CD8-positive, alpha-beta memory T cell (primary cell): ENCODE results near the gene TSPAN8. TPM values are rescaled to one million over a fixed set of nuclear protein-coding genes. Genes with fewer than 3 reads are reported as not detected.

ENCODE experiments used
- CTCF ChIA-PET: fragments of 350-600 bp; sonication (Branson Sonifier 250); formaldehyde crosslinking; loops from one replicate; lab custom pipeline; 2021; ENCODE audit warnings: antibody characterized with exemption; lab: Charles Lee
- POLR2A ChIA-PET: fragments of 350-600 bp; sonication (Branson Sonifier 250); formaldehyde crosslinking; loops from one replicate; lab custom pipeline; 2021; ENCODE audit warnings: antibody characterized with exemption; lab: Charles Lee
- DNase-seq, 5 donors: peaks; one replicate each; pipeline versions ENCODE4 v3.0.0 to v3.0.0-alpha.2; 2020 to 2022; ENCODE audit warnings: mixed read lengths in 1 of 5
- H3K27ac ChIP-seq: one replicate; pipeline ENCODE4 v1.7.0; 2013; ENCODE audit warnings: low read depth, mild to moderate bottlenecking, low read length, moderate library complexity
- H3K27me3 ChIP-seq: 2 replicates; pipeline ENCODE4 v1.7.0; 2013; ENCODE audit warnings: low read length, mild to moderate bottlenecking; ENCODE audit not compliant: insufficient read depth, poor library complexity, severe bottlenecking
- H3K36me3 ChIP-seq: 2 replicates; pipeline ENCODE4 v1.7.0; 2013; ENCODE audit warnings: mild to moderate bottlenecking, low read length, moderate library complexity; ENCODE audit not compliant: insufficient read depth
- H3K4me1 ChIP-seq: 2 replicates; pipeline ENCODE4 v1.7.0; 2013; ENCODE audit warnings: mild to moderate bottlenecking, low read length, moderate library complexity; ENCODE audit not compliant: insufficient read depth
- H3K4me3 ChIP-seq: 2 replicates; pipeline ENCODE4 v1.7.0; 2013; ENCODE audit warnings: mild to moderate bottlenecking, low read length
- H3K9me3 ChIP-seq: 2 replicates; pipeline ENCODE4 v1.7.0; 2013; ENCODE audit warnings: mild to moderate bottlenecking, low read length
- H3K27ac Mint-ChIP-seq, 8 donors: one replicate each; pipeline ENCODE4 v1.8.0; 2020 to 2021; ENCODE audit warnings: mixed read lengths in 8 of 8, mild to moderate bottlenecking in 6 of 8, inconsistent platforms in 3 of 8, moderate library complexity in 3 of 8
- H3K27me3 Mint-ChIP-seq, 2 donors: one replicate each; pipeline ENCODE4 v1.8.0; 2020 to 2021; ENCODE audit warnings: mixed read lengths in 2 of 2, mild to moderate bottlenecking in 1 of 2, moderate library complexity in 1 of 2
- H3K36me3 Mint-ChIP-seq, 3 donors: one replicate each; pipeline ENCODE4 v1.8.0; 2020 to 2021; ENCODE audit warnings: mixed read lengths in 3 of 3, inconsistent platforms in 1 of 3, mild to moderate bottlenecking in 1 of 3
- H3K4me1 Mint-ChIP-seq, 3 donors: one replicate each; pipeline ENCODE4 v1.8.0; 2020 to 2021; ENCODE audit warnings: mixed read lengths in 3 of 3, inconsistent platforms in 1 of 3, mild to moderate bottlenecking in 1 of 3
- H3K4me3 Mint-ChIP-seq, 7 donors: one replicate each; pipeline ENCODE4 v1.8.0; 2020 to 2021; ENCODE audit warnings: mixed read lengths in 7 of 7, mild to moderate bottlenecking in 6 of 7, moderate library complexity in 4 of 7, inconsistent platforms in 2 of 7
- H3K9me3 Mint-ChIP-seq, 5 donors: one replicate each; pipeline ENCODE4 v1.8.0; 2020 to 2022; ENCODE audit warnings: mixed read lengths in 5 of 5, mild to moderate bottlenecking in 3 of 5, moderate library complexity in 2 of 5, inconsistent platforms in 1 of 5
- polyA plus RNA-seq: library from polyadenylated mRNA; unstranded; fragments of 300-500 nt; fragmentation: Illumina TruSeq; gene quantifications from one replicate; pipeline ENCODE4 v1.2.3, GENCODE V29; 2021
- total RNA-seq, 2 experiments: library from RNA; stranded (reverse); gene quantifications; one replicate each; pipeline ENCODE4 v1.2.3, GENCODE V29; 2021

Gene TSPAN8
- total RNA-seq = not detected
- not detected for polyA plus RNA-seq

GRCh38 chr12:71157601-71158233 lies at the start of gene TSPAN8:
TSS of gene TSPAN8 (minus strand) at chr12:71157999. CDS start at chr12:71157678, 321 bp downstream.
- ChIA-PET CTCF (no interaction called here), POLR2A (no interaction called here)
- Mint-ChIP-seq H3K36me3 (no peaks in the 10 kb centered on the region), H3K27me3 (no peaks in the 10 kb centered on the region), H3K4me1 (no peaks in the 10 kb centered on the region), H3K27ac (no peak within 1 kb of the TSS), H3K9me3 (peaks cover 0 to 5% (median 2%) of the 10 kb centered on the region in 5 donors), H3K4me3 (no peak within 1 kb of the TSS)
- DNase-seq = no peak
- no peaks in the 10 kb centered on the region for H3K36me3 ChIP-seq
- no peaks in the 10 kb centered on the region for H3K4me1 ChIP-seq
- H3K4me3 ChIP-seq = no peak within 1 kb of the TSS
- no peaks in the 10 kb centered on the region for H3K9me3 ChIP-seq
- no peak within 1 kb of the TSS for H3K27ac ChIP-seq
- H3K27me3 ChIP-seq = no peaks in the 10 kb centered on the region

GRCh38 chr12:71201136-71201679 lies 43.4 kb upstream of the TSPAN8 start:
- peaks cover 0 to 2% of the 10 kb centered on the region in 2 donors for H3K27me3 Mint-ChIP-seq
- H3K27ac Mint-ChIP-seq = no peak overlapping the region
- Histone ChIP-seq H3K27me3 (no peaks in the 10 kb centered on the region), H3K4me1 (no peaks in the 10 kb centered on the region), H3K36me3 (no peaks in the 10 kb centered on the region), H3K9me3 (no peaks in the 10 kb centered on the region), H3K27ac (no peak overlapping the region), H3K4me3 (no peak overlapping the region)
- no peak overlapping the region for H3K4me3 Mint-ChIP-seq
- peaks cover 0 to 1% (median 0%) of the 10 kb centered on the region in 3 donors for H3K36me3 Mint-ChIP-seq
- ChIA-PET CTCF (no interaction called here), POLR2A (no interaction called here)
- H3K9me3 Mint-ChIP-seq = peaks cover under 1 to 8% (median 4%) of the 10 kb centered on the region in 5 donors
- H3K4me1 Mint-ChIP-seq = no peaks in the 10 kb centered on the region
- no peak for DNase-seq

GRCh38 chr12:71200706-71201105 lies 42.9 kb upstream of the TSPAN8 start:
- H3K9me3 Mint-ChIP-seq = peaks cover 0 to 8% (median 5%) of the 10 kb centered on the region in 5 donors
- Histone ChIP-seq H3K4me3 (no peak overlapping the region), H3K36me3 (no peaks in the 10 kb centered on the region), H3K9me3 (no peaks in the 10 kb centered on the region), H3K27me3 (no peaks in the 10 kb centered on the region), H3K27ac (no peak overlapping the region), H3K4me1 (no peaks in the 10 kb centered on the region)
- no peak overlapping the region for H3K27ac Mint-ChIP-seq
- peaks cover 0 to 2% of the 10 kb centered on the region in 2 donors for H3K27me3 Mint-ChIP-seq
- DNase-seq = no peak
- CTCF ChIA-PET = no interaction called here
- POLR2A ChIA-PET = no interaction called here
- no peak overlapping the region for H3K4me3 Mint-ChIP-seq
- H3K4me1 Mint-ChIP-seq = no peaks in the 10 kb centered on the region
- peaks cover 0 to 1% (median 0%) of the 10 kb centered on the region in 3 donors for H3K36me3 Mint-ChIP-seq

GRCh38 chr12:71197460-71197859 lies 39.7 kb upstream of the TSPAN8 start:
- Mint-ChIP-seq H3K27ac (no peak overlapping the region), H3K27me3 (peaks cover 0 to 2% of the 10 kb centered on the region in 2 donors), H3K36me3 (peaks cover 0 to 1% (median 0%) of the 10 kb centered on the region in 3 donors), H3K9me3 (peaks cover 0 to 6% (median 3%) of the 10 kb centered on the region in 5 donors), H3K4me3 (no peak overlapping the region), H3K4me1 (no peaks in the 10 kb centered on the region)
- Histone ChIP-seq H3K9me3 (no peaks in the 10 kb centered on the region), H3K36me3 (no peaks in the 10 kb centered on the region), H3K4me1 (no peaks in the 10 kb centered on the region), H3K27me3 (no peaks in the 10 kb centered on the region), H3K27ac (no peak overlapping the region), H3K4me3 (no peak overlapping the region)
- POLR2A ChIA-PET = no interaction called here
- no peak for DNase-seq
- CTCF ChIA-PET = no interaction called here

GRCh38 chr12:71195338-71195896 lies 37.6 kb upstream of the TSPAN8 start:
- ChIA-PET CTCF (no interaction called here), POLR2A (no interaction called here)
- no peaks in the 10 kb centered on the region for H3K27me3 ChIP-seq
- no peaks in the 10 kb centered on the region for H3K4me1 Mint-ChIP-seq
- no peak overlapping the region for H3K27ac Mint-ChIP-seq
- H3K4me1 ChIP-seq = no peaks in the 10 kb centered on the region
- peaks cover 0 to 2% of the 10 kb centered on the region in 2 donors for H3K27me3 Mint-ChIP-seq
- no peak overlapping the region for H3K4me3 Mint-ChIP-seq
- peaks cover 0 to 6% (median 2%) of the 10 kb centered on the region in 5 donors for H3K9me3 Mint-ChIP-seq
- no peak overlapping the region for H3K4me3 ChIP-seq
- no peaks in the 10 kb centered on the region for H3K9me3 ChIP-seq
- H3K36me3 ChIP-seq = no peaks in the 10 kb centered on the region
- DNase-seq = no peak
- peaks cover 0 to 1% (median 0%) of the 10 kb centered on the region in 3 donors for H3K36me3 Mint-ChIP-seq
- H3K27ac ChIP-seq = no peak overlapping the region

- CTCF ChIA-PET = no interaction called here
- no peak for DNase-seq
Measured at GRCh38 chr12:71194657-71195056, 36.9 kb upstream of the TSPAN8 start.

GRCh38 chr12:71193041-71193440 lies 35.2 kb upstream of the TSPAN8 start:
- no peaks in the 10 kb centered on the region for H3K9me3 ChIP-seq
- H3K4me1 ChIP-seq = no peaks in the 10 kb centered on the region
- no peak for DNase-seq
- Mint-ChIP-seq H3K36me3 (no peaks in the 10 kb centered on the region), H3K27ac (no peak overlapping the region), H3K4me3 (no peak overlapping the region), H3K9me3 (peaks cover 0 to 6% (median 3%) of the 10 kb centered on the region in 5 donors), H3K4me1 (no peaks in the 10 kb centered on the region), H3K27me3 (peaks cover 0 to 3% of the 10 kb centered on the region in 2 donors)
- CTCF ChIA-PET = no interaction called here
- H3K27ac ChIP-seq = no peak overlapping the region
- H3K36me3 ChIP-seq = no peaks in the 10 kb centered on the region
- H3K4me3 ChIP-seq = no peak overlapping the region
- no peaks in the 10 kb centered on the region for H3K27me3 ChIP-seq
- POLR2A ChIA-PET = no interaction called here

More at GRCh38 chr12:71194657-71195056, 36.9 kb upstream of the TSPAN8 start:
- H3K9me3 Mint-ChIP-seq = peaks cover 0 to 6% (median 2%) of the 10 kb centered on the region in 5 donors
- H3K27me3 Mint-ChIP-seq = peaks cover 0 to 2% of the 10 kb centered on the region in 2 donors
- no peaks in the 10 kb centered on the region for H3K4me1 Mint-ChIP-seq
- peaks cover 0 to 1% (median 0%) of the 10 kb centered on the region in 3 donors for H3K36me3 Mint-ChIP-seq
- Histone ChIP-seq H3K9me3 (no peaks in the 10 kb centered on the region), H3K36me3 (no peaks in the 10 kb centered on the region), H3K27ac (no peak overlapping the region), H3K4me1 (no peaks in the 10 kb centered on the region), H3K4me3 (no peak overlapping the region), H3K27me3 (no peaks in the 10 kb centered on the region)
- H3K27ac Mint-ChIP-seq = no peak overlapping the region
- POLR2A ChIA-PET = no interaction called here
- H3K4me3 Mint-ChIP-seq = no peak overlapping the region

GRCh38 chr12:71191509-71192196 lies 33.9 kb upstream of the TSPAN8 start:
- Mint-ChIP-seq H3K4me1 (no peaks in the 10 kb centered on the region), H3K36me3 (no peaks in the 10 kb centered on the region), H3K27me3 (peaks cover 0 to 3% of the 10 kb centered on the region in 2 donors), H3K9me3 (peaks cover 0 to 6% (median 2%) of the 10 kb centered on the region in 5 donors), H3K27ac (no peak overlapping the region), H3K4me3 (no peak overlapping the region)
- no peak overlapping the region for H3K27ac ChIP-seq
- no peaks in the 10 kb centered on the region for H3K4me1 ChIP-seq
- CTCF ChIA-PET = no interaction called here
- H3K27me3 ChIP-seq = no peaks in the 10 kb centered on the region
- no peak for DNase-seq
- POLR2A ChIA-PET = no interaction called here
- H3K9me3 ChIP-seq = no peaks in the 10 kb centered on the region
- no peaks in the 10 kb centered on the region for H3K36me3 ChIP-seq
- no peak overlapping the region for H3K4me3 ChIP-seq
